ENCODE measurements around the gene RTCB. TPM values are rescaled to one million over a fixed set of nuclear protein-coding genes. Genes with fewer than 3 reads are reported as not detected.

The RTCB gene
- total and polyA plus RNA-seq, 4 donors, result 20.5 to 70.6 (median 63.7) TPM

GRCh38 chr22:32404021-32404420 is 8.0 kb downstream of the RTCB start:
- TF ChIP-seq, protein P1, sequence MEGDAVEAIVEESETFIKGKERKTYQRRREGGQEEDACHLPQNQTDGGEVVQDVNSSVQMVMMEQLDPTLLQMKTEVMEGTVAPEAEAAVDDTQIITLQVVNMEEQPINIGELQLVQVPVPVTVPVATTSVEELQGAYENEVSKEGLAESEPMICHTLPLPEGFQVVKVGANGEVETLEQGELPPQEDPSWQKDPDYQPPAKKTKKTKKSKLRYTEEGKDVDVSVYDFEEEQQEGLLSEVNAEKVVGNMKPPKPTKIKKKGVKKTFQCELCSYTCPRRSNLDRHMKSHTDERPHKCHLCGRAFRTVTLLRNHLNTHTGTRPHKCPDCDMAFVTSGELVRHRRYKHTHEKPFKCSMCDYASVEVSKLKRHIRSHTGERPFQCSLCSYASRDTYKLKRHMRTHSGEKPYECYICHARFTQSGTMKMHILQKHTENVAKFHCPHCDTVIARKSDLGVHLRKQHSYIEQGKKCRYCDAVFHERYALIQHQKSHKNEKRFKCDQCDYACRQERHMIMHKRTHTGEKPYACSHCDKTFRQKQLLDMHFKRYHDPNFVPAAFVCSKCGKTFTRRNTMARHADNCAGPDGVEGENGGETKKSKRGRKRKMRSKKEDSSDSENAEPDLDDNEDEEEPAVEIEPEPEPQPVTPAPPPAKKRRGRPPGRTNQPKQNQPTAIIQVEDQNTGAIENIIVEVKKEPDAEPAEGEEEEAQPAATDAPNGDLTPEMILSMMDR (IDR thresholded peaks at IDR 0.05; ENCODE audit: control extremely low read depth, extremely low read depth), result no peak
- WGBS, 2 donors, result 83 to 92% methylated on average over 2 of the region's 2 CpGs
- H3K27ac ChIP-seq (ENCODE audit: low read depth in 1 of 2, low read length in 1 of 2), result no peak overlapping the region
- H3K36me3 ChIP-seq (ENCODE audit: control insufficient read depth in 4 of 4, insufficient read depth in 4 of 4, low read length in 4 of 4), result peaks cover 25 to 53% (median 40%) of the 10 kb centered on the region in 4 donors
- DNase-seq (no peak), ATAC-seq (ENCODE audit: insufficient read depth, low FRiP score) (no peak)
- H3K9me3 ChIP-seq (ENCODE audit: control insufficient read depth in 4 of 4, insufficient read depth in 3 of 4, low read length in 3 of 4), result no peaks in the 10 kb centered on the region
- H3K4me1 ChIP-seq (ENCODE audit: control insufficient read depth in 5 of 5, insufficient read depth in 5 of 5, low read length in 5 of 5), result peaks cover 0 to 5% (median 0%) of the 10 kb centered on the region in 5 donors
- no peaks in the 10 kb centered on the region for H3K27me3 ChIP-seq (ENCODE audit: control insufficient read depth in 3 of 3, insufficient read depth in 3 of 3, low read length in 2 of 3)
- no peak overlapping the region for H3K9ac ChIP-seq (ENCODE audit: insufficient read depth in 1 of 2, low read length in 2 of 2)
- no peak overlapping the region for H3K4me3 ChIP-seq

GRCh38 chr22:32401486-32401885 is 10.6 kb downstream of the RTCB start:
- Histone ChIP-seq H3K9ac (ENCODE audit: insufficient read depth in 1 of 2, low read length in 2 of 2) (no peak overlapping the region), H3K27ac (ENCODE audit: low read depth in 1 of 2, low read length in 1 of 2) (no peak overlapping the region), H3K9me3 (ENCODE audit: control insufficient read depth in 4 of 4, insufficient read depth in 3 of 4, low read length in 3 of 4) (no peaks in the 10 kb centered on the region), H3K27me3 (ENCODE audit: control insufficient read depth in 3 of 3, insufficient read depth in 3 of 3, low read length in 2 of 3) (no peaks in the 10 kb centered on the region), H3K36me3 (ENCODE audit: control insufficient read depth in 4 of 4, insufficient read depth in 4 of 4, low read length in 4 of 4) (peaks cover 20 to 52% (median 40%) of the 10 kb centered on the region in 4 donors), H3K4me3 (no peak overlapping the region), H3K4me1 (ENCODE audit: control insufficient read depth in 5 of 5, insufficient read depth in 5 of 5, low read length in 5 of 5) (no peaks in the 10 kb centered on the region)
- ATAC-seq (ENCODE audit: insufficient read depth, low FRiP score), result no peak
- WGBS, 2 donors, result 72 to 78% methylated on average over 4 of the region's 4 CpGs
- DNase-seq, result no peak
- TF ChIP-seq, protein P1 (IDR thresholded peaks at IDR 0.05; ENCODE audit: control extremely low read depth, extremely low read depth), result no peak

- Histone ChIP-seq H3K4me3 (no peak overlapping the region), H3K9ac (ENCODE audit: insufficient read depth in 1 of 2, low read length in 2 of 2) (no peak overlapping the region), H3K9me3 (ENCODE audit: control insufficient read depth in 4 of 4, insufficient read depth in 3 of 4, low read length in 3 of 4) (no peaks in the 10 kb centered on the region), H3K27me3 (ENCODE audit: control insufficient read depth in 3 of 3, insufficient read depth in 3 of 3, low read length in 2 of 3) (no peaks in the 10 kb centered on the region), H3K27ac (ENCODE audit: low read depth in 1 of 2, low read length in 1 of 2) (peak overlapping the region in 1 of 2 donors; percentile 24), H3K4me1 (ENCODE audit: control insufficient read depth in 5 of 5, insufficient read depth in 5 of 5, low read length in 5 of 5) (no peaks in the 10 kb centered on the region), H3K36me3 (ENCODE audit: control insufficient read depth in 4 of 4, insufficient read depth in 4 of 4, low read length in 4 of 4) (peaks cover 46 to 73% (median 57%) of the 10 kb centered on the region in 4 donors)
- TF ChIP-seq, protein P1 (IDR thresholded peaks at IDR 0.05; ENCODE audit: control extremely low read depth, extremely low read depth), result no peak
- DNase-seq (no peak), ATAC-seq (ENCODE audit: insufficient read depth, low FRiP score) (no peak)
- WGBS, 2 donors, result 69 to 90% methylated on average over 5 of the region's 5 CpGs
Observed at GRCh38 chr22:32396746-32397145, 15.3 kb downstream of the RTCB start.

- 70 to 93% methylated on average over 1 of the region's 1 CpG for WGBS, 2 donors
- no peak overlapping the region for H3K4me3 ChIP-seq
- H3K9me3 ChIP-seq (ENCODE audit: control insufficient read depth in 4 of 4, insufficient read depth in 3 of 4, low read length in 3 of 4), result no peaks in the 10 kb centered on the region
- DNase-seq (no peak), ATAC-seq (ENCODE audit: insufficient read depth, low FRiP score) (no peak)
- TF ChIP-seq, protein P1 (IDR thresholded peaks at IDR 0.05; ENCODE audit: control extremely low read depth, extremely low read depth), result no peak
- no peaks in the 10 kb centered on the region for H3K4me1 ChIP-seq (ENCODE audit: control insufficient read depth in 5 of 5, insufficient read depth in 5 of 5, low read length in 5 of 5)
- no peak overlapping the region for H3K27ac ChIP-seq (ENCODE audit: low read depth in 1 of 2, low read length in 1 of 2)
- no peaks in the 10 kb centered on the region for H3K27me3 ChIP-seq (ENCODE audit: control insufficient read depth in 3 of 3, insufficient read depth in 3 of 3, low read length in 2 of 3)
- peaks cover 42 to 69% (median 54%) of the 10 kb centered on the region in 4 donors for H3K36me3 ChIP-seq (ENCODE audit: control insufficient read depth in 4 of 4, insufficient read depth in 4 of 4, low read length in 4 of 4)
- no peak overlapping the region for H3K9ac ChIP-seq (ENCODE audit: insufficient read depth in 1 of 2, low read length in 2 of 2)
Observed at GRCh38 chr22:32396255-32396654, 15.8 kb downstream of the RTCB start.

Measured in lung (tissue), 12 donors.